ENCODE data around the gene MCTP1. TPM values are rescaled to one million over a fixed set of nuclear protein-coding genes. Genes with fewer than 3 reads are reported as not detected.

MCTP1 gene
- total RNA-seq, 4 donors from 2014 or later = 28.7 to 117 (median 48.2) TPM

- 78 to 85% methylated on average over 1 of the region's 1 CpG for WGBS, 2 donors
- no peak for TF ChIP-seq POLR2A (IDR thresholded peaks at IDR 0.05)
- TF ChIP-seq EP300 (IDR thresholded peaks at IDR 0.05) = no peak
- no peak for TF ChIP-seq CTCF (IDR thresholded peaks at IDR 0.05)
- Histone ChIP-seq H3K9me3 (peaks cover 0 to 6% (median 0%) of the 10 kb centered on the region in 4 donors), H3K27me3 (no peaks in the 10 kb centered on the region), H3K36me3 (no peaks in the 10 kb centered on the region), H3K4me3 (no peak overlapping the region), H3K4me1 (no peaks in the 10 kb centered on the region), H3K27ac (no peak overlapping the region)
- no peak for DNase-seq (ENCODE audit: low spot score in 2 of 2)
Observed at GRCh38 chr5:95114902-95115301, 170.0 kb downstream of the MCTP1 start.

- Histone ChIP-seq H3K36me3 (no peaks in the 10 kb centered on the region), H3K27ac (no peak overlapping the region), H3K27me3 (no peaks in the 10 kb centered on the region), H3K9me3 (peaks cover 0 to 6% (median 0%) of the 10 kb centered on the region in 4 donors), H3K4me3 (no peak overlapping the region), H3K4me1 (no peaks in the 10 kb centered on the region)
- TF ChIP-seq POLR2A (IDR thresholded peaks at IDR 0.05) = no peak
- TF ChIP-seq CTCF (IDR thresholded peaks at IDR 0.05) = no peak
- no peak for TF ChIP-seq EP300 (IDR thresholded peaks at IDR 0.05)
- DNase-seq (ENCODE audit: low spot score in 2 of 2) = no peak
- WGBS, 2 donors = 92 to 94% methylated on average over 4 of the region's 4 CpGs
Observed at GRCh38 chr5:95114305-95114704, 170.6 kb downstream of the MCTP1 start.

GRCh38 chr5:95113489-95113888 lies 171.4 kb downstream of the MCTP1 start:
- H3K36me3 ChIP-seq = no peaks in the 10 kb centered on the region
- no peak for TF ChIP-seq POLR2A (IDR thresholded peaks at IDR 0.05)
- no peak for TF ChIP-seq EP300 (IDR thresholded peaks at IDR 0.05)
- TF ChIP-seq CTCF (IDR thresholded peaks at IDR 0.05) = no peak
- no peak overlapping the region for H3K27ac ChIP-seq
- H3K4me1 ChIP-seq = no peaks in the 10 kb centered on the region
- H3K27me3 ChIP-seq = no peaks in the 10 kb centered on the region
- DNase-seq (ENCODE audit: low spot score in 2 of 2) = no peak
- H3K9me3 ChIP-seq = peaks cover 0 to 6% (median 0%) of the 10 kb centered on the region in 4 donors
- WGBS, 2 donors = 51 to 56% methylated on average over 4 of the region's 4 CpGs
- H3K4me3 ChIP-seq = no peak overlapping the region

GRCh38 chr5:95111141-95111540 lies 173.8 kb downstream of the MCTP1 start:
- H3K36me3 ChIP-seq = no peaks in the 10 kb centered on the region
- H3K27me3 ChIP-seq = no peaks in the 10 kb centered on the region
- TF ChIP-seq CTCF (IDR thresholded peaks at IDR 0.05) (no peak), POLR2A (IDR thresholded peaks at IDR 0.05) (no peak), EP300 (IDR thresholded peaks at IDR 0.05) (no peak)
- H3K4me1 ChIP-seq = no peaks in the 10 kb centered on the region
- no peak overlapping the region for H3K4me3 ChIP-seq
- no peak overlapping the region for H3K27ac ChIP-seq
- no peak for DNase-seq (ENCODE audit: low spot score in 2 of 2)
- peaks cover 0 to 6% (median 0%) of the 10 kb centered on the region in 4 donors for H3K9me3 ChIP-seq

- DNase-seq (ENCODE audit: low spot score in 2 of 2) = no peak
- Histone ChIP-seq H3K27me3 (no peaks in the 10 kb centered on the region), H3K9me3 (peaks cover 0 to 3% (median 0%) of the 10 kb centered on the region in 4 donors), H3K4me3 (no peak overlapping the region), H3K27ac (no peak overlapping the region), H3K36me3 (no peaks in the 10 kb centered on the region), H3K4me1 (no peaks in the 10 kb centered on the region)
- 72 to 100% methylated on average over 1 of the region's 1 CpG for WGBS, 2 donors
- TF ChIP-seq POLR2A (IDR thresholded peaks at IDR 0.05) (no peak), CTCF (IDR thresholded peaks at IDR 0.05) (no peak), EP300 (IDR thresholded peaks at IDR 0.05) (no peak)
Observed at GRCh38 chr5:95110118-95110517, 174.8 kb downstream of the MCTP1 start.

Data from tibial nerve (tissue), 4 donors.